AG09319 (cell line): ENCODE measurements around the gene TUBGCP2.
"Not testable (repeated sequence)": the region's sequence is repeated elsewhere in the genome, so short reads cannot be mapped to it uniquely, and the experiment has no call there.

Experiments used
- DNase-seq: peaks from one replicate; pipeline ENCODE4 v3.0.0-alpha.2; 2010; ENCODE audit warnings: low read depth; ENCODE audit errors: extremely low read depth
- TF ChIP-seq, protein P1 (sequence below): IDR thresholded peaks from 2 replicates; pipeline ENCODE4 v1.5.1; 2011; ENCODE audit warnings: low read depth, mild to moderate bottlenecking, inconsistent platforms, low read length, moderate library complexity

The TUBGCP2 gene

DNA sequence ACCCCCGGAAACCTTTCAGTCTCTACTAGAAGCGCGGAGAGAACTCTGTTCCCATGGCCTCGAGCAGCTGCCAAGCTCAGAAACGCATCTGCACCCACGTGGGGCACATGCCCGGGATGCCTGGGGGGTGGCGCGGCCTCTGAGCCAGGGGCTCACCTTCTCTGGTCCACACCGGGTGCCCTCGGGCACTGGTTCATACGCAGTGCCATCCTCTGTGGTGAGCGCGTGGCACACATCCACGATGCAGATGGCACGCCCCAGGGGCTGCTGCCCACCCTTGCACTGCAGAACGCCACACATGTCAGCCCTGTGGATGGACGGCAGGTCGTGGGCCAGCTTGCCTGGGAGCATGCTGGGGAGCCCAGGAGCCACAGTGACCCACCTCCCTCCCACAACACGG lies 38.5 kb downstream of the TUBGCP2 start:
- TF ChIP-seq, protein P1, sequence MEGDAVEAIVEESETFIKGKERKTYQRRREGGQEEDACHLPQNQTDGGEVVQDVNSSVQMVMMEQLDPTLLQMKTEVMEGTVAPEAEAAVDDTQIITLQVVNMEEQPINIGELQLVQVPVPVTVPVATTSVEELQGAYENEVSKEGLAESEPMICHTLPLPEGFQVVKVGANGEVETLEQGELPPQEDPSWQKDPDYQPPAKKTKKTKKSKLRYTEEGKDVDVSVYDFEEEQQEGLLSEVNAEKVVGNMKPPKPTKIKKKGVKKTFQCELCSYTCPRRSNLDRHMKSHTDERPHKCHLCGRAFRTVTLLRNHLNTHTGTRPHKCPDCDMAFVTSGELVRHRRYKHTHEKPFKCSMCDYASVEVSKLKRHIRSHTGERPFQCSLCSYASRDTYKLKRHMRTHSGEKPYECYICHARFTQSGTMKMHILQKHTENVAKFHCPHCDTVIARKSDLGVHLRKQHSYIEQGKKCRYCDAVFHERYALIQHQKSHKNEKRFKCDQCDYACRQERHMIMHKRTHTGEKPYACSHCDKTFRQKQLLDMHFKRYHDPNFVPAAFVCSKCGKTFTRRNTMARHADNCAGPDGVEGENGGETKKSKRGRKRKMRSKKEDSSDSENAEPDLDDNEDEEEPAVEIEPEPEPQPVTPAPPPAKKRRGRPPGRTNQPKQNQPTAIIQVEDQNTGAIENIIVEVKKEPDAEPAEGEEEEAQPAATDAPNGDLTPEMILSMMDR, result no peak
- no peak for DNase-seq

DNA sequence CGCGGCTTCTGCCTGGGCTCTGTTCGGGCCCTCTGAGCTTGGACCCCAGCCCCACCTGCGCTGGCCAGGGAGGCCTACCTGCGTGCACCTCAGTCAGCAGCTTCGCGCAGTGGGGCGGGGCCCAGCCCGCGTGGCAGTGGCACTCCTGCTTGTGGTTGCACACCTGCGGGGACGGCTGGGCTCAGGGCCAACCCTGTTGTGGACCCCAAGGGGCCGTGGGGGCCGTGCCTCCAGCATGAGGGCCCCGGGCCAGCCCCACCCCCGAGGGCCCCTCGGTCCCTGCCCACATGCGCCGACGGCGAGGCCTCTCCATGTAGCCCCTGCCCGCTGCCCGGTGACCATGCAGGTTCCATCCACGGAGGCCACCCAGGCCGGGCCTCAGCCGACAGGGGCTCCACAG lies 39.3 kb downstream of the TUBGCP2 start:
- DNase-seq, result no peak
- TF ChIP-seq, protein P1, result no peak

DNA sequence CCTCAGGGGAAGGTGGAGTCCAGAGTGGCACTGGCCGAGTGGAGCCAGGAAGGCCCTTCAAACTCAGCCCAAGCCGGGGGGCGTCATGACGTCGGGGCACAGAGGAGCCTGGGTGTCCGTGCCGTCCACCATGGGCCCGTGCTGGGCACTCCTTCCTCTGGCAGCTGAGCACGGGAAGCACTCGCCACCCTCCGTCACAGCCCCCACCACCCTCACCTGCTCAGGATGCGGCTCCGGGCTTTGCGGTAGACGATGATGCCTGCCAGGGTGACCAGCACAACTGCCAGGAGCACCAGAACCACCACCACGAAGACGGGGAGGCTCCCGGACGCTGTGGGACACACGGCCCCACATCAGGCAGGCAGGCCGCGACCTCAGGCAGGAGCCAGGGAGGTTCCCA lies 40.1 kb downstream of the TUBGCP2 start:
- TF ChIP-seq, protein P1, result no peak
- DNase-seq, result no peak

DNA sequence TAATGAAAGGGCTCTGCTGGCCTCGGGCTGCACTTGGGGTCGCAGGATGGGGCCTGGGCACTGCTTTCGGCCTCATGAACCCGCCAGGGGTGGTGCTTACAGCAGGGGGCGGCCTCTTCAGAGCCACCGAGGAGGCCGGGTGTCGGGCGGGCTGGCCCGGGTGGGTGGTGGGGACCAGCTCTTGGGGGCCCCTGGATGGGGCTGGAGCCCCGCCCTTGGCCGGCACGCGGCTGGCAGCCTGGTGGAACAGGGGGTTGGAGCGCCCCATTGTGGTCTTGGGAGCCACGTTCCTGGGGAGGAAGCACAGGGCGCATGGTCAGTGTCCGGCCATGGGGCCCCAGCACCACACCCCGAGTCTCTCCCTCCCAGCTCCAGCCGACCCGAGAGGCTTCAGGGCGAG lies 40.8 kb downstream of the TUBGCP2 start:
- DNase-seq, result no peak
- TF ChIP-seq, protein P1, result no peak

DNA sequence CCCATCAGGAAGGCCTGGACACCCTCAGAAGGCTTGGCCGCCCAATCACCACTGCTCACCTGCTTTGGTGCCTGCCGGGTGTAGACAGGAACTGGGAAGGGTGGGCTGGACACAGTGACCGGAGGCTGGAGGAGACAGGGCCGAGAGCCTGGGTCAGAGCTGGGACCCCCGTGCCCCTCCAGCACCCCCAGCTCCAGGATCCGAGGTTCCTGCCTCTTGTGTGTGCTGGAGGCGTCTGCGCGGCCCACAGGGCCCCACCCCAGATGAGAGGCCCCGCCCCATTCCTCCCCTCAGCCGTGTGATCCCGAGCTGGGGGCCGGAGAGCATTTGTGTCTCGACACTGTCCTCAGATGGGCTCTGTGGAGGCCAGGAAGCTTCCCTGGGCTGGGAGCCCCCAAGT lies 41.4 kb downstream of the TUBGCP2 start:
- TF ChIP-seq, protein P1, result no peak
- DNase-seq, result no peak

DNA sequence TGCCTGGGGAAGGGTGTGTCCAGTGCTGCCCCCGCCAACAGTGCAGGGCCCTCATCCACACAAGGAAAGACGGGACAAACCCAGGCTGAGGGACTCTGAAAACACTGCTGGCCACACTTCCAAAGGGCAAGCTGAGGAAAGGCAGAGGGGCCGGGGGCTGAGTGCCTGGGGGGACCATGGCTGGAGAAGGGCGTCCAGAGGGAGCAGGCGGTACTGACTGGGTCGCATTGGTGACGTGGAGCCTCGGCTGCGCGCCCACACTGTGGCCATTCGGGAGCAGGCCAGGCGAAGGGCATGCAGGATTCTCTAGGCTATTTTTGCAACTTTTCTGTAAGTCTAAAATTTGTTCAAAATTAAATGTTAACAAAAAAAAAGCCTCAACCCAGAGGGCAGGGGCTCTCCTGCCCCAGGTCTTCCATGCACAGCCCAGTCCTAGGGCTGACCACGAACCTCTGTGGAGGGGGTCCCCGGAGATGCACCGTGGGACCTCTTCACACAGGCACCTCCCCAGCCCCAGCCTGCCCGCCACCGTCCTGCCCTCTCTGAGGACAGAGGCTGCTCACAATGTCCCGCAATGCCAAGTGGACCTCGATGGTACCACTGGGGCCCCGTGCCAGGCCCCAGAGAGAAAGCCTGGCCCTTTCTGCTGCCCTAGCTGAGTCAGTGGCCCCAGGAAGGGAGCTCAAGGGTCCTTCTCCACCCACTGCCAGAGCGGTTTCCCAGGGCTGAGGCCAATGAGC lies 42.4 kb downstream of the TUBGCP2 start:
- DNase-seq, result no peak
- TF ChIP-seq, protein P1, result no peak

- DNase-seq, result not testable (repeated sequence)
Measured at GRCh38 chr10:133265052-133265451, 43.6 kb downstream of the TUBGCP2 start.

DNA sequence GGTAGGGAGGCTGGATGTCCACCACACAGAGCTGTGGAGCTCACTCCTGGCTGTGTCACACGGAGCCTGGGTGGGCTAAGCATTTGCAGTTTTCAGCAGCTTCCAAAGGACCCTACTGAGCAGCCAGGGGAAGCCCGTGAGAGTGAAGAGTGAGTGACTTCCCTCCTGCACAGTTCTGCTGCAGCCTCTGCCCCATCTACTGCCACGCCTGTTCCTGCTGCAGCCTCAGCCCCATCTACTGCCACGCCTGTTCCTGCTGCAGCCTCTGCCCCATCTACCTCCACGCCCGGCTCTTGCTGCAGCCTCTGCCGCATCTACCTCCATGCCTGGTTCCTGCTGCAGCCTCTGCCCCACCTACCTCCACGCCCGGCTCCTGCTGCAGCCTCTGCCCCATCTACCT lies 44.2 kb downstream of the TUBGCP2 start:
- no peak for DNase-seq
- TF ChIP-seq, protein P1, result no peak
